ENCODE measurements around the gene STX4. TPM values are rescaled to one million over a fixed set of nuclear protein-coding genes. Genes with fewer than 3 reads are reported as not detected.

The STX4 gene
- total RNA-seq, 2 donors from 2014 or later = 17.1 to 23.8 TPM

DNA sequence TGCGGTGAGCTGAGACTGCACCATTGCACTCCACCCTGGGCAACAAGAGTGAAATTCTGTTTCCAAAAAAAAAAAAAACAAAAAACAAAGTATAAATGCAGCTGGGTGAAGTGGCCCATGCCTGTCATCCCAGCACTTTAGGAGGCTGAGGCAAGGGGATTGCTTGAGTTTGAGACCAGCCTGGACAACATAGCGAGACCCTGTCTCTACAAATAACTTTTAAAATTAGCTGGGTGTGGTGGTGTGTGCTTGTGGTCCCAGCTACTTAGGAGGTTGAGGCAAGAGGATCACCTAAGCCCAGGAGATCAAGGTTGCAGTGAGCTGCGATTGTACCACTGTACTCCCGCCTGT, 10.1 kb upstream of the STX4 start:
- no peaks in the 10 kb centered on the region for H3K36me3 ChIP-seq
- no peaks in the 10 kb centered on the region for H3K4me1 ChIP-seq
- no peak overlapping the region for H3K27ac ChIP-seq
- TF ChIP-seq, protein P1, sequence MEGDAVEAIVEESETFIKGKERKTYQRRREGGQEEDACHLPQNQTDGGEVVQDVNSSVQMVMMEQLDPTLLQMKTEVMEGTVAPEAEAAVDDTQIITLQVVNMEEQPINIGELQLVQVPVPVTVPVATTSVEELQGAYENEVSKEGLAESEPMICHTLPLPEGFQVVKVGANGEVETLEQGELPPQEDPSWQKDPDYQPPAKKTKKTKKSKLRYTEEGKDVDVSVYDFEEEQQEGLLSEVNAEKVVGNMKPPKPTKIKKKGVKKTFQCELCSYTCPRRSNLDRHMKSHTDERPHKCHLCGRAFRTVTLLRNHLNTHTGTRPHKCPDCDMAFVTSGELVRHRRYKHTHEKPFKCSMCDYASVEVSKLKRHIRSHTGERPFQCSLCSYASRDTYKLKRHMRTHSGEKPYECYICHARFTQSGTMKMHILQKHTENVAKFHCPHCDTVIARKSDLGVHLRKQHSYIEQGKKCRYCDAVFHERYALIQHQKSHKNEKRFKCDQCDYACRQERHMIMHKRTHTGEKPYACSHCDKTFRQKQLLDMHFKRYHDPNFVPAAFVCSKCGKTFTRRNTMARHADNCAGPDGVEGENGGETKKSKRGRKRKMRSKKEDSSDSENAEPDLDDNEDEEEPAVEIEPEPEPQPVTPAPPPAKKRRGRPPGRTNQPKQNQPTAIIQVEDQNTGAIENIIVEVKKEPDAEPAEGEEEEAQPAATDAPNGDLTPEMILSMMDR (IDR thresholded peaks at IDR 0.05) = no peak
- no peak for DNase-seq (ENCODE audit: low spot score)
- no peaks in the 10 kb centered on the region for H3K9me3 ChIP-seq
- H3K27me3 ChIP-seq = no peaks in the 10 kb centered on the region
- H3K4me3 ChIP-seq = no peak overlapping the region

GRCh38 chr16:31023627-31024226, 9.6 kb upstream of the STX4 start:
- Histone ChIP-seq H3K4me3 (no peak overlapping the region), H3K27me3 (no peaks in the 10 kb centered on the region), H3K9me3 (no peaks in the 10 kb centered on the region), H3K4me1 (no peaks in the 10 kb centered on the region), H3K27ac (no peak overlapping the region), H3K36me3 (no peaks in the 10 kb centered on the region)
- no peak for DNase-seq (ENCODE audit: low spot score)
- TF ChIP-seq, protein P1 (IDR thresholded peaks at IDR 0.05) = no peak

DNA sequence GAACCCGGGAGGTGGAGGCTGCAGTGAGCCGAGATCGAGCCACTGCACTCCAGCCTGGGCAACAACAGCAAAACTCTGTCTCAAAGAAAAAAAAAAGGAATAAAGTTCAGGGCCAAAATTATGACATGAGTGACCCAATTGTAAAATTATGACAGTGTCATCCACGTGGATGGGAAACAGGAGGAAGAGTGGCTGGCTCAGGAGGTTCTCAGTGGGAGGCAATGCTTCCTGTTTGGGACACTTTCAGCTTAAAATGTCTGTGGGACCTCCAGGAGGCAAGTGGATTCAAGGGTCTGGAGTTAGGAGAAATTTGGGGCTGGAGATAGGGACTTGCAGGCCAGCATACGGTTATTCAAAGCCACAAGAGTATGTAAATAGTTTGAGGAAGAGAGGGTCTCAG, 8.0 kb upstream of the STX4 start:
- Histone ChIP-seq H3K4me1 (no peaks in the 10 kb centered on the region), H3K9me3 (no peaks in the 10 kb centered on the region), H3K36me3 (no peaks in the 10 kb centered on the region), H3K27ac (no peak overlapping the region), H3K4me3 (no peak overlapping the region), H3K27me3 (no peaks in the 10 kb centered on the region)
- DNase-seq (ENCODE audit: low spot score) = no peak
- TF ChIP-seq, protein P1 (IDR thresholded peaks at IDR 0.05) = no peak

GRCh38 chr16:31029272-31029671, 4.1 kb upstream of the STX4 start:
- no peak for DNase-seq (ENCODE audit: low spot score)
- TF ChIP-seq, protein P1 (IDR thresholded peaks at IDR 0.05) = no peak
- H3K9me3 ChIP-seq = no peaks in the 10 kb centered on the region
- no peaks in the 10 kb centered on the region for H3K27me3 ChIP-seq
- H3K4me1 ChIP-seq = peaks cover 0 to 8% of the 10 kb centered on the region in 2 donors
- no peaks in the 10 kb centered on the region for H3K36me3 ChIP-seq
- H3K27ac ChIP-seq = no peak overlapping the region
- no peak overlapping the region for H3K4me3 ChIP-seq

DNA sequence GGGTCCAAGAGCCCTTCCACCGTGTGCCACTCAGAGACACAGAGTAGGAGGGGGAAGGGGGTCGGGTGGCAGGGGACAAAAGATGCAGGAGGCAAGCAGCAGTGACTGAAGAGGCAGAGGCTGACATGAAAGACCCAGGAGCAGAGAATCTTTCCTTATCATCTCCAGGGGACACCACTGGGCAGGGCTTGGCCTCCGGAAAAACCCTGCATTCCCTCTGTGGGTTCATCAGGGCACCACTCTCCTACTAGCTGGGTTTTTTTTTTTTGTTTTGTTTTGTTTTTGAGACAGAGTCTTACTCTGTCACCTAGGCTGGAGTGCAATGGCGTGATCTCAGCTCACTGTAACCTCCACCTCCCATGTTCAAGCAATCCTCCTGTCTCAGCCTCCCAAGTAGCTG, 2.1 kb upstream of the STX4 start:
- Histone ChIP-seq H3K27ac (no peak overlapping the region), H3K36me3 (peaks cover 20% of the 10 kb centered on the region), H3K27me3 (no peaks in the 10 kb centered on the region), H3K4me3 (no peak overlapping the region), H3K9me3 (no peaks in the 10 kb centered on the region), H3K4me1 (peaks cover 0 to 15% of the 10 kb centered on the region in 2 donors)
- DNase-seq (ENCODE audit: low spot score) = no peak
- TF ChIP-seq, protein P1 (IDR thresholded peaks at IDR 0.05) = no peak

All from right atrium auricular region (tissue), 2 donors.